Fibroblast of mammary gland (primary cell): Measurements from ENCODE around the gene CD96.

Source experiments
- DNase-seq: peaks from one replicate; pipeline ENCODE4 v3.0.0-alpha.2; 2010; ENCODE audit warnings: low read depth
- H3K4me3 ChIP-seq: 2 replicates; pipeline ENCODE4 v1.5.1; 2011; ENCODE audit warnings: low read depth, mild to moderate bottlenecking, low read length, moderate library complexity; ENCODE audit not compliant: control insufficient read depth
- TF ChIP-seq, protein P1 (sequence below): conservative IDR thresholded peaks from 2 replicates; pipeline ENCODE4 v1.5.1; 2011; ENCODE audit warnings: low read depth, low read length, inconsistent platforms; ENCODE audit not compliant: control insufficient read depth, insufficient read depth

The CD96 gene

DNA sequence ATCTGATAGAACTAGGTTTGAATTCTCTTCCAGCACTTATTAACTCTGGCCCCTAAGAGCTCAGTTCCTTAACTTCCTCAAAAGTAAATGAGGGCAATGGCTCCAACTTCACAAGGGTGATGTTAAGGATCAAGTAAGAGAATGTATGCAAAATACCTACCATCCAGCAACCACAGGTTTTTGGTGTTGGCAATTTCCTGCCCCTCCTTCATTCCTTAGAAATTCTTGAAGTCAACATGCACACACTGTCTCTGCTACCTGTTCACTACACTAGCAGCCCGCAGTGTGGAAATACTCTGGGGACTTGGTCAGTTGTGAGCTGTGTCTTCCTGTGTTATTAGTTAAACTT is 48.1 kb downstream of the CD96 start:
- TF ChIP-seq, protein P1, sequence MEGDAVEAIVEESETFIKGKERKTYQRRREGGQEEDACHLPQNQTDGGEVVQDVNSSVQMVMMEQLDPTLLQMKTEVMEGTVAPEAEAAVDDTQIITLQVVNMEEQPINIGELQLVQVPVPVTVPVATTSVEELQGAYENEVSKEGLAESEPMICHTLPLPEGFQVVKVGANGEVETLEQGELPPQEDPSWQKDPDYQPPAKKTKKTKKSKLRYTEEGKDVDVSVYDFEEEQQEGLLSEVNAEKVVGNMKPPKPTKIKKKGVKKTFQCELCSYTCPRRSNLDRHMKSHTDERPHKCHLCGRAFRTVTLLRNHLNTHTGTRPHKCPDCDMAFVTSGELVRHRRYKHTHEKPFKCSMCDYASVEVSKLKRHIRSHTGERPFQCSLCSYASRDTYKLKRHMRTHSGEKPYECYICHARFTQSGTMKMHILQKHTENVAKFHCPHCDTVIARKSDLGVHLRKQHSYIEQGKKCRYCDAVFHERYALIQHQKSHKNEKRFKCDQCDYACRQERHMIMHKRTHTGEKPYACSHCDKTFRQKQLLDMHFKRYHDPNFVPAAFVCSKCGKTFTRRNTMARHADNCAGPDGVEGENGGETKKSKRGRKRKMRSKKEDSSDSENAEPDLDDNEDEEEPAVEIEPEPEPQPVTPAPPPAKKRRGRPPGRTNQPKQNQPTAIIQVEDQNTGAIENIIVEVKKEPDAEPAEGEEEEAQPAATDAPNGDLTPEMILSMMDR: no peak
- no peak for DNase-seq
- no peak overlapping the region for H3K4me3 ChIP-seq

DNA sequence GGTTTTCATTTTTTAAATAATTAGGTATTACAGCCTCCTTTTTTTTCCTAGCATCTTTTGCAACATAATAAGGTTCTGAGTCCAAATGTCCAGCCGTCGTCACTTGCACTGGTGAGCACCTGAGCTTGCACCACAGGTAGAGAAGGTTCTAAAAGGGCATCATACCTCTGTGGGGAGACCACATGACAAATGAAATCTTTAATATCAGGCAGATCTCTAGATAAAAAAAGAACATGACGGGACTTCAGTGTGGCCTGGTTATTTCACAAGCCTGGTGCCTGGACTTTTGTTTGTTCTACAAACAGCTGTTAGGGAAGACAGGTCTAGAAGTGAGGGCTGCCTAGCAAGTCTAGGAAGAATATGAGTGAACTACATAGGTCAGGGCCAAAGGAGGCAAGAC is 49.6 kb downstream of the CD96 start:
- TF ChIP-seq, protein P1: no peak
- no peak overlapping the region for H3K4me3 ChIP-seq
- no peak for DNase-seq

DNA sequence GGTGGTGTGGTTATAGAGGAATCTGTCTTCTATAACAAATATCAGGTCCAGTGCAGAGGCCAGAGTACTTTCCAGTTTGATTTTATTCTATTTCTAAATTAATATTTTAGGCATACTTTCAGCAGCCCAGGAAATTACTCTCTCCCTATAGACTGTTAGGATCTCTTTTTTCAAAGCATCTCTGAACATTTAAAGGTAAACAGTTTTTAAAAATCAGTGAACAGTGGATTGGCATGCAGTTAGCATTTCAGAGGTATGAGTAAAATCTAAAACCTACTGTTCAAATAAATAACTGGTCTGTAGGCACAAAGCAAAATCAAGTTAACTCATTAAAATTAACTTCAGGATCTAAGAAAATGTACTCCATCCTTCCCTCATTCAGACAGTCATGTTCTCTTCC is 50.1 kb downstream of the CD96 start:
- TF ChIP-seq, protein P1: no peak
- no peak for DNase-seq
- no peak overlapping the region for H3K4me3 ChIP-seq

DNA sequence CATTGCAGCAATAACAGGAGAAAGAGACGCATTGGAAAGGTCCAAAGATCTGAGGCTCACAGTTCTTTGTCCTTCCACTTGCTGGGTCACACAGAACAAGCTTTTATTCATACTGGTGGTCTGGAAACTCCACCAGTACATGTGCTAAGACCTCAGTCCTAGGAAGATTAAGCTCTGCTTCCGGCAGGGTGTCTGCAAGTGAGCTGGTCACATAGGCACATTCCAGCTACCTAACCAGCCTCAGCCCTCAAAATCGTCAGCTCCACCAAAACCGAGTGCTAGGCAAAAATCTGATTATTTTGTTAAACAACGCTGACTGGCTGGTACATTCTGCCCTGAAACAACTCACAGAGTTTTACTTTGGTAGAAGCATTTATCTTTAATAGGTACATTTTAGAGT is 50.9 kb downstream of the CD96 start:
- no peak for DNase-seq
- TF ChIP-seq, protein P1: no peak
- H3K4me3 ChIP-seq: no peak overlapping the region

DNA sequence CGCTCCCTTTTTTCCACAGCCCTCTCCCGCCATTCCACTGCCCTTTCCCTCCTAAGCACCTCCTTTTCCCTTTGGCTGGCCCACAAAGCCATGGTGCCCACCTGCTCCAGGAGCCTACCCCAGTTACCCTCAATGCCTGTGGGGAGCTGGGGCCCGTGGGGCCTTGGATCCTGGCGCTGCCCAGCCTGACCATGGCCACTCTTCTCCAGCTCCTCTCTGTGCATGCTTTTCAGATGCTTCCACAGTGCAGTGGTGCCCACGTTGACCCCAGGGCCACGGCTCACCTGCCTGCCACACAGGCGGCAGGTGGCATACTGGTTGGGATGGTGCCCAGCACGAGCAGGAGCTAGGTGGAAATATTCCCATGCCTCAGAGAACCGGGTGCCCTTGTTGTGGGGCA is 51.7 kb downstream of the CD96 start:
- DNase-seq: no peak
- TF ChIP-seq, protein P1: no peak
- no peak overlapping the region for H3K4me3 ChIP-seq

DNA sequence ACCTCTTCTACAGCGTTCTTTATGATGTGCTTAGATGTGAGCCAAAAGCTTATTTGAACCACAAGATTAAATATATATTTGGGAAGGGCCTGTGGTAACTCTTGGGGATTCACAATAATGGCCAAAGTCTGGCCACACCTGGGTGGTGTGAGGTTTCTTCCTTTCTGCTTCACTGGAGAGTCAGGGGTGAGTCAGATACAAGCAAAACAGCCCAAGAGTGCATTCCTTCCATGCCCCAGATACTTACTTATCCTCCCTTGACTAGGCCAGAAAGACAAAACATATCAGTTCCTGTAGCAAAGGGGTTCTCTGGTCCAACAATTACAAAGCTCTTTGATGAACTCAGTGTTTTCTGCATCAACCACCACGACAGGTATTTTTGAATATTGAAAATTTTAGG is 52.2 kb downstream of the CD96 start:
- DNase-seq: peak; percentile 48
- no peak overlapping the region for H3K4me3 ChIP-seq
- TF ChIP-seq, protein P1: no peak

DNA sequence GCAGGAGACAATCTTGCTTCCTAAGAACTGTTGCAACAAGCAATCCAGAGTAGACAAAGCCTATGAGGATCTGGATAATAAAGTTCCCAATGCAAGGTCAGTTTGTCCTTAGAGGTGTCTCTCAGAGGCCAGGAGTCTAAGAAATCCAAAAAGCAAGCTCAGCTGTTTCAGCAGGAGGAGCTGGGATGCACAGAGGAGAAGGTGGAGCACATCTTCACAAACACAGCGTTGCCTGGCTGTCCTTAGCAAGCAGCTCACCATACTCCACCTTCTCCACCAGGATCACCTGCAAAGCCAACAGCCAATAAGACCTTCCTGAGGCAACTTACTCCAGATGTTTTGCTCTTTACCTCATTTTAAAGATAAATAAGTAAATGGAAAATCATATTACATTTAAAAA is 52.8 kb downstream of the CD96 start:
- no peak for DNase-seq

More for the DNA sequence above, 52.8 kb downstream of the CD96 start:
- no peak overlapping the region for H3K4me3 ChIP-seq
- TF ChIP-seq, protein P1: no peak
